ENCODE data around the gene TRIM8.

DNA sequence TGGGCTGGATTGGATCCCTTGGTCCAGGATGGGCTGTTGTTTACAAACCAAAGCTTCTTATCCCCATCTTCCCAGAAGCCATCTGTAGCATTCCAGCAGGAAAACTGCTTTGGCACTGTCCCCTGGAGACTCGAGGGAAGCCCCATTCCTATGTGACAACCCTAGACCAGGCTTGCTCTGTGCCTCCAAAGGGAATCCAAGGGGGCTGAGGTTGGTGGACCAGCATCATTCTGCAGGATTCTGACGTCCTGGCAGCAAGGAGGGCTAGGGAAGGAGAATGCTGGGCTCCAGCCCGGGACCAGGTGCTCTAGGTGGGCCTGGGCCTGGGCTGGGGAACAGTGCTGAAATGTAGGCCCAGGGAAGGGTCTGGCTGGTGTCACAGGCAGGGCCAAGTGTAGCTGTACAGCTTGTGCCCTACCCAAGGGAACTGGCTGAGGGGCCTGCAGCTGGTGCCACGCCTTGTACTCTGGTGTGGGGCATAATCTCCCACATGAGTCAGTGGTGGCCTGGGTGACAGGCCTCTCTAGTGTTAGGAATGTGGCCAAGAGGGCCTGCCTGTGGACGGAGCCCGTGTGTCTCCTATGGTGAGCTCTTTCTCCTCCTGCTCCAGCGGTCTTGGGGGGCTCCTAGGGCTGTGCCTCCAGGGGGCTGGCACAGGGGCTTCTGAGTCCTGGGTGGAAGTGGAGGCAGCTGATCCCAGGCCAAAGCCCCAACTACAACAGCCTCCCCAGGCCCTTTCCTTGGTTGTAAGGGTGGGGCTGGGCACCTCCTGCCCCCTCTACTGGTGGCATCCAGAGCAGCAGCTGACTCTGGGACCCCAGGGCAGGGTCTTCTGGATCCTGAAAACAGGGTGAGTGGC is 25.2 kb downstream of the TRIM8 start:
- TF ChIP-seq EP300 (IDR thresholded peaks at IDR 0.05; ENCODE audit: borderline replicate concordance) (no peak), TAF1 (IDR thresholded peaks at IDR 0.05; ENCODE audit: low read depth) (no peak), TCF12 (IDR thresholded peaks at IDR 0.05; ENCODE audit: low read depth) (no peak), FOXM1 (IDR thresholded peaks at IDR 0.05; ENCODE audit: borderline replicate concordance, low read depth) (no peak), CEBPB (IDR thresholded peaks at IDR 0.05) (no peak), USF1 (IDR thresholded peaks at IDR 0.05) (no peak), TEAD4 (IDR thresholded peaks at IDR 0.05) (no peak)
- TF ChIP-seq, protein P1, sequence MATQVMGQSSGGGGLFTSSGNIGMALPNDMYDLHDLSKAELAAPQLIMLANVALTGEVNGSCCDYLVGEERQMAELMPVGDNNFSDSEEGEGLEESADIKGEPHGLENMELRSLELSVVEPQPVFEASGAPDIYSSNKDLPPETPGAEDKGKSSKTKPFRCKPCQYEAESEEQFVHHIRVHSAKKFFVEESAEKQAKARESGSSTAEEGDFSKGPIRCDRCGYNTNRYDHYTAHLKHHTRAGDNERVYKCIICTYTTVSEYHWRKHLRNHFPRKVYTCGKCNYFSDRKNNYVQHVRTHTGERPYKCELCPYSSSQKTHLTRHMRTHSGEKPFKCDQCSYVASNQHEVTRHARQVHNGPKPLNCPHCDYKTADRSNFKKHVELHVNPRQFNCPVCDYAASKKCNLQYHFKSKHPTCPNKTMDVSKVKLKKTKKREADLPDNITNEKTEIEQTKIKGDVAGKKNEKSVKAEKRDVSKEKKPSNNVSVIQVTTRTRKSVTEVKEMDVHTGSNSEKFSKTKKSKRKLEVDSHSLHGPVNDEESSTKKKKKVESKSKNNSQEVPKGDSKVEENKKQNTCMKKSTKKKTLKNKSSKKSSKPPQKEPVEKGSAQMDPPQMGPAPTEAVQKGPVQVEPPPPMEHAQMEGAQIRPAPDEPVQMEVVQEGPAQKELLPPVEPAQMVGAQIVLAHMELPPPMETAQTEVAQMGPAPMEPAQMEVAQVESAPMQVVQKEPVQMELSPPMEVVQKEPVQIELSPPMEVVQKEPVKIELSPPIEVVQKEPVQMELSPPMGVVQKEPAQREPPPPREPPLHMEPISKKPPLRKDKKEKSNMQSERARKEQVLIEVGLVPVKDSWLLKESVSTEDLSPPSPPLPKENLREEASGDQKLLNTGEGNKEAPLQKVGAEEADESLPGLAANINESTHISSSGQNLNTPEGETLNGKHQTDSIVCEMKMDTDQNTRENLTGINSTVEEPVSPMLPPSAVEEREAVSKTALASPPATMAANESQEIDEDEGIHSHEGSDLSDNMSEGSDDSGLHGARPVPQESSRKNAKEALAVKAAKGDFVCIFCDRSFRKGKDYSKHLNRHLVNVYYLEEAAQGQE (IDR thresholded peaks at IDR 0.05; ENCODE audit: low read depth), result no peak
- TF ChIP-seq, protein P2, sequence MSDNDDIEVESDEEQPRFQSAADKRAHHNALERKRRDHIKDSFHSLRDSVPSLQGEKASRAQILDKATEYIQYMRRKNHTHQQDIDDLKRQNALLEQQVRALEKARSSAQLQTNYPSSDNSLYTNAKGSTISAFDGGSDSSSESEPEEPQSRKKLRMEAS (IDR thresholded peaks at IDR 0.05), result no peak
